ENCODE results near the gene SLC41A3. TPM values are rescaled to one million over a fixed set of nuclear protein-coding genes. Genes with fewer than 3 reads are reported as not detected.

The SLC41A3 gene
- total RNA-seq, 3 donors from 2014 or later, result 23.0 to 33.9 (median 31.2) TPM

- H3K4me1 ChIP-seq (ENCODE audit: low read depth), result no peaks in the 10 kb centered on the region
- H3K9me3 ChIP-seq, result no peaks in the 10 kb centered on the region
- DNase-seq (peak in 2 of 3 donors; percentile 10 to 18), ATAC-seq (no peak)
- H3K36me3 ChIP-seq (ENCODE audit: low read depth), result no peaks in the 10 kb centered on the region
- intact Hi-C loops (cut with DNase I, micrococcal nuclease), result no loop called here
- TF ChIP-seq CTCF (IDR thresholded peaks at IDR 0.05), result no peak
- H3K4me3 ChIP-seq, result no peak overlapping the region
Measured at GRCh38 chr3:126127452-126127851, 43.5 kb upstream of the SLC41A3 start.

- H3K4me3 ChIP-seq, result no peak overlapping the region
- ATAC-seq (no peak), DNase-seq (peak in 2 of 3 donors; percentile 10 to 23)
- H3K36me3 ChIP-seq (ENCODE audit: low read depth), result no peaks in the 10 kb centered on the region
- TF ChIP-seq CTCF (IDR thresholded peaks at IDR 0.05), result no peak
- H3K9me3 ChIP-seq, result no peaks in the 10 kb centered on the region
- intact Hi-C loops (cut with DNase I, micrococcal nuclease), result no loop called here
- H3K4me1 ChIP-seq (ENCODE audit: low read depth), result no peaks in the 10 kb centered on the region
Measured at GRCh38 chr3:126126811-126127431, 43.0 kb upstream of the SLC41A3 start.

GRCh38 chr3:126126286-126126685 is 42.4 kb upstream of the SLC41A3 start:
- ATAC-seq, result no peak
- no peak overlapping the region for H3K4me3 ChIP-seq
- TF ChIP-seq CTCF (IDR thresholded peaks at IDR 0.05), result no peak

GRCh38 chr3:126125781-126126251 is 41.9 kb upstream of the SLC41A3 start:
- DNase-seq (no peak), ATAC-seq (no peak)
- H3K4me3 ChIP-seq, result no peak overlapping the region
- H3K36me3 ChIP-seq (ENCODE audit: low read depth), result no peaks in the 10 kb centered on the region
- intact Hi-C loops (cut with DNase I, micrococcal nuclease), result no loop called here
- TF ChIP-seq CTCF (IDR thresholded peaks at IDR 0.05), result no peak
- H3K9me3 ChIP-seq, result no peaks in the 10 kb centered on the region
- H3K4me1 ChIP-seq (ENCODE audit: low read depth), result no peaks in the 10 kb centered on the region

More at GRCh38 chr3:126126286-126126685, 42.4 kb upstream of the SLC41A3 start:
- Histone ChIP-seq H3K4me1 (ENCODE audit: low read depth) (no peaks in the 10 kb centered on the region), H3K36me3 (ENCODE audit: low read depth) (no peaks in the 10 kb centered on the region), H3K9me3 (no peaks in the 10 kb centered on the region)
- intact Hi-C loops (cut with DNase I, micrococcal nuclease), result no loop called here
- peak in 2 of 3 donors; percentile 12 to 14 for DNase-seq

- TF ChIP-seq CTCF (IDR thresholded peaks at IDR 0.05), result no peak
- intact Hi-C loops (cut with DNase I, micrococcal nuclease), result no loop called here
- Histone ChIP-seq H3K4me1 (ENCODE audit: low read depth) (no peaks in the 10 kb centered on the region), H3K4me3 (no peak overlapping the region), H3K36me3 (ENCODE audit: low read depth) (no peaks in the 10 kb centered on the region), H3K9me3 (no peaks in the 10 kb centered on the region)
- DNase-seq (peak in 2 of 3 donors; percentile 7 to 15), ATAC-seq (no peak)
Measured at GRCh38 chr3:126125341-126125740, 41.4 kb upstream of the SLC41A3 start.

Measured in mucosa of descending colon (tissue), 3 donors.